Mesothelial cell of epicardium (in vitro differentiated cells): ENCODE measurements around the gene GGTLC2. TPM values are rescaled to one million over a fixed set of nuclear protein-coding genes. Genes with fewer than 3 reads are reported as not detected.

Experiments used
- DNase-seq, 2 experiments: peaks; one replicate each; pipeline ENCODE4 v3.0.0; 2021; ENCODE audit warnings: low spot score in 2 of 2; ENCODE audit not compliant: unreplicated experiment in 2 of 2
- H3K27ac Mint-ChIP-seq: 2 replicates; pipeline ENCODE4 v1.8.0; 2021; ENCODE audit warnings: mixed read lengths
- H3K27me3 Mint-ChIP-seq: 2 replicates; pipeline ENCODE4 v1.8.0; 2021; ENCODE audit warnings: low read depth, mixed read lengths
- H3K36me3 Mint-ChIP-seq: 2 replicates; pipeline ENCODE4 v1.8.0; 2021; ENCODE audit warnings: mixed read lengths
- H3K4me1 Mint-ChIP-seq: 2 replicates; pipeline ENCODE4 v1.8.0; 2021; ENCODE audit warnings: mixed read lengths
- H3K4me3 Mint-ChIP-seq: 2 replicates; pipeline ENCODE4 v1.8.0; 2021; ENCODE audit warnings: mild to moderate bottlenecking, moderate library complexity, mixed read lengths
- H3K9me3 Mint-ChIP-seq: 2 replicates; pipeline ENCODE4 v1.8.0; 2021; ENCODE audit warnings: mixed read lengths
- CTCF ChIP-seq: fragments of 200-600 bp; sonication (generic); IDR thresholded peaks from one replicate; pipeline ENCODE4 v1.5.0; 2021; ENCODE audit warnings: antibody characterized with exemption; ENCODE audit not compliant: unreplicated experiment
- total RNA-seq: library from RNA; stranded (reverse); gene quantifications from 3 replicates; pipeline ENCODE4 v1.2.1, GENCODE V29; 2021

Gene GGTLC2
- total RNA-seq, 1 donor from 2014 or later: not detected

DNA sequence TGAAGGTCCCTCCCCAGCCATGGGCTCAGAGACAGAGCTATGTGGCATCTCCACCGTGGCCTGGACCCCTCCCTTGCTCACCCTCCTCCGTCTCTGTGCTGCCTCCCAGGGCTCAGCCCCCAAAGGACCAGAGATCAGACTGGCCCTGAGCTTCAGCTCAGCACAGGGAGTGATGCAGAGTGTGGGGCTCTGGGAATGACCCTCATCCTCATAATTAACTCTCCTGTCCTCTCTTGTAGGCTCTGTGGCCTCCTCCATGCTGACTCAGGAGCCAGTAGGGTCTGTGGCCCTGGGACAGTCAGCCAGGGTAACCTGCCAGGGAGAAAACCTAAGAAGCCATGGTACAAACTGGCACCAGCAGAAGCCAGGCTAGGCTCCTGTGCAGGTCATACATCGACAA is 28.7 kb downstream of the GGTLC2 start:
- TF ChIP-seq CTCF: no peak
- peaks cover 77% of the 10 kb centered on the region for H3K27me3 Mint-ChIP-seq
- H3K27ac Mint-ChIP-seq: no peak overlapping the region
- peaks cover 16% of the 10 kb centered on the region for H3K9me3 Mint-ChIP-seq
- H3K36me3 Mint-ChIP-seq: no peaks in the 10 kb centered on the region
- H3K4me1 Mint-ChIP-seq: no peaks in the 10 kb centered on the region
- no peak overlapping the region for H3K4me3 Mint-ChIP-seq
- no peak for DNase-seq

DNA sequence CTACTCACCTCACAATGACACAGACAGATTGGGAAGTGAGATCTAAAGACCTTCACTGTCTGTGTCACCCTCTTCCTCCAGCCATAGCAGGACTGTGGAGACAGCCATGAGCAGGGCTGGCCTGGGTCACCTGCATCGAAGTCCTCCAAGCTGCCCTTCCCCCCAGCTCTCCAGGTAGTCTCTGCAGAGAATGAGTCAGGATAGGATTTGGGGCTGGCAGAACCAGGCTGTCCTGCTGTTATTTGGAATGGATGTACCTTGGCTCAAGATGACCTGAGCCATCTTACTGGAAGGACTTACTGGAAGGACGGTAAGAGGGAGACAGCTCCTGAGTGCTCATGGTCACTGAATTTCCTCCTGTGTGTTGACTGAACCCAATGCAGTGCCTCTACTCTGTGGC is 29.2 kb downstream of the GGTLC2 start:
- no peak overlapping the region for H3K27ac Mint-ChIP-seq
- H3K4me3 Mint-ChIP-seq: no peak overlapping the region
- no peaks in the 10 kb centered on the region for H3K4me1 Mint-ChIP-seq
- DNase-seq: no peak
- H3K27me3 Mint-ChIP-seq: peaks cover 79% of the 10 kb centered on the region
- no peak for TF ChIP-seq CTCF
- peaks cover 16% of the 10 kb centered on the region for H3K9me3 Mint-ChIP-seq
- H3K36me3 Mint-ChIP-seq: no peaks in the 10 kb centered on the region

- TF ChIP-seq CTCF: no peak
- H3K4me1 Mint-ChIP-seq: no peaks in the 10 kb centered on the region
- H3K9me3 Mint-ChIP-seq: peaks cover 16% of the 10 kb centered on the region
- no peak overlapping the region for H3K4me3 Mint-ChIP-seq
- peaks cover 82% of the 10 kb centered on the region for H3K27me3 Mint-ChIP-seq
- no peaks in the 10 kb centered on the region for H3K36me3 Mint-ChIP-seq
- H3K27ac Mint-ChIP-seq: no peak overlapping the region
- no peak for DNase-seq
Observed at GRCh38 chr22:22674467-22674866, 30.1 kb downstream of the GGTLC2 start.

- H3K4me3 Mint-ChIP-seq: no peak overlapping the region
- peaks cover 3% of the 10 kb centered on the region for H3K9me3 Mint-ChIP-seq
- no peak for TF ChIP-seq CTCF
- H3K27ac Mint-ChIP-seq: no peak overlapping the region
- H3K4me1 Mint-ChIP-seq: peaks cover 9% of the 10 kb centered on the region
- peaks cover 49% of the 10 kb centered on the region for H3K27me3 Mint-ChIP-seq
- DNase-seq: no peak
- H3K36me3 Mint-ChIP-seq: no peaks in the 10 kb centered on the region
Observed at GRCh38 chr22:22678970-22679369, 34.6 kb downstream of the GGTLC2 start.

GRCh38 chr22:22680396-22680795 is 36.0 kb downstream of the GGTLC2 start:
- Mint-ChIP-seq H3K36me3 (no peaks in the 10 kb centered on the region), H3K9me3 (no peaks in the 10 kb centered on the region), H3K4me3 (no peak overlapping the region), H3K4me1 (peaks cover 9% of the 10 kb centered on the region), H3K27me3 (peaks cover 38% of the 10 kb centered on the region), H3K27ac (no peak overlapping the region)
- no peak for TF ChIP-seq CTCF
- no peak for DNase-seq

GRCh38 chr22:22681221-22681739 is 36.9 kb downstream of the GGTLC2 start:
- Mint-ChIP-seq H3K27ac (no peak overlapping the region), H3K4me1 (peaks cover 9% of the 10 kb centered on the region), H3K4me3 (no peak overlapping the region), H3K36me3 (no peaks in the 10 kb centered on the region), H3K9me3 (no peaks in the 10 kb centered on the region), H3K27me3 (peaks cover 33% of the 10 kb centered on the region)
- no peak for DNase-seq
- TF ChIP-seq CTCF: no peak
